Keratinocyte (primary cell): Measurements from ENCODE around the gene KCNH1. TPM values are rescaled to one million over a fixed set of nuclear protein-coding genes. Genes with fewer than 3 reads are reported as not detected.

Source experiments
- DNase-seq: peaks from one replicate; pipeline ENCODE4 v3.0.0-alpha.2; 2011; ENCODE audit warnings: low read depth, missing footprints, low spot score
- FAIRE-seq: peaks from 2 replicates; lab custom pipeline; 2011; peaks lifted over from hg19 to GRCh38; lab: Jason Lieb, UNC
- H2AFZ ChIP-seq: 2 replicates; pipeline ENCODE4 v1.6.0; 2012; ENCODE audit warnings: low read length, control low read depth, inconsistent platforms; ENCODE audit not compliant: control insufficient read depth
- H3K27ac ChIP-seq: 2 replicates; pipeline ENCODE4 v1.5.1; 2011; ENCODE audit warnings: low read length; ENCODE audit not compliant: control insufficient read depth, insufficient read depth
- H3K27me3 ChIP-seq: 3 replicates; pipeline ENCODE4 v1.6.0; 2011; ENCODE audit warnings: low read length; ENCODE audit not compliant: control insufficient read depth, insufficient read depth; ENCODE audit errors: extremely low read depth
- H3K36me3 ChIP-seq, 2 experiments: 2 replicates in 1 of 2; 3 replicates in 1 of 2; pipeline ENCODE4 v1.5.1; 2011; ENCODE audit warnings: low read length in 2 of 2, mild to moderate bottlenecking in 1 of 2; ENCODE audit not compliant: control insufficient read depth in 2 of 2, insufficient read depth in 2 of 2; ENCODE audit errors: extremely low read depth in 1 of 2
- H3K4me1 ChIP-seq: 3 replicates; pipeline ENCODE4 v1.5.1; 2011; ENCODE audit warnings: low read length; ENCODE audit not compliant: control insufficient read depth, insufficient read depth; ENCODE audit errors: extremely low read depth
- H3K4me2 ChIP-seq: 3 replicates; pipeline ENCODE4 v1.6.0; 2011; ENCODE audit warnings: low read depth, low read length; ENCODE audit not compliant: control insufficient read depth, insufficient read depth; ENCODE audit errors: extremely low read depth
- H3K4me3 ChIP-seq, 3 experiments: fragments of 200-600 bp in 1 of 3; sonication (generic) in 1 of 3; 2 replicates in 2 of 3; 3 replicates in 1 of 3; pipeline ENCODE4 v1.5.1; 2011 to 2016; ENCODE audit warnings: low read length in 3 of 3, mild to moderate bottlenecking in 3 of 3, control low read depth in 2 of 3, inconsistent platforms in 1 of 3, low read depth in 1 of 3, mixed read lengths in 1 of 3, mixed run types in 1 of 3, moderate library complexity in 1 of 3; ENCODE audit not compliant: control insufficient read depth in 2 of 3, insufficient read depth in 2 of 3; ENCODE audit errors: extremely low read depth in 1 of 3
- H3K79me2 ChIP-seq: 2 replicates; pipeline ENCODE4 v1.6.0; 2012; ENCODE audit warnings: low read length; ENCODE audit not compliant: control insufficient read depth, insufficient read depth
- H3K9ac ChIP-seq: 3 replicates; pipeline ENCODE4 v1.6.0; 2011; ENCODE audit warnings: low read length; ENCODE audit not compliant: control insufficient read depth, insufficient read depth; ENCODE audit errors: extremely low read depth
- H3K9me1 ChIP-seq: 3 replicates; pipeline ENCODE4 v1.6.0; 2011; ENCODE audit warnings: low read length; ENCODE audit not compliant: control insufficient read depth, insufficient read depth; ENCODE audit errors: extremely low read depth
- H3K9me3 ChIP-seq: 2 replicates; pipeline ENCODE4 v1.5.1; 2012; ENCODE audit warnings: low read depth, low read length; ENCODE audit not compliant: control insufficient read depth
- H4K20me1 ChIP-seq: 3 replicates; pipeline ENCODE4 v1.6.0; 2011; ENCODE audit warnings: low read length; ENCODE audit not compliant: control insufficient read depth, insufficient read depth; ENCODE audit errors: extremely low read depth
- CTCF ChIP-seq, 3 experiments: IDR thresholded peaks in 1 of 3; conservative IDR thresholded peaks in 1 of 3; optimal IDR thresholded peaks in 1 of 3; 2 replicates in 2 of 3; 3 replicates in 1 of 3; pipeline versions ENCODE3 to v1.5.1; 2011; ENCODE audit warnings: low read length in 3 of 3, mild to moderate bottlenecking in 3 of 3, moderate library complexity in 2 of 3, control low read depth in 1 of 3, inconsistent platforms in 1 of 3; ENCODE audit not compliant: insufficient read depth in 2 of 3; ENCODE audit errors: extremely low read depth in 1 of 3
- EZH2 ChIP-seq: IDR thresholded peaks from one replicate; pipeline ENCODE4 v1.6.1; 2012; ENCODE audit warnings: inconsistent platforms, mild to moderate bottlenecking, low read length, moderate library complexity
- dilution Hi-C: fragments of 300-500 bp; cut with MboI; formaldehyde crosslinking; loops from one replicate; pipeline ENCODE4 v1.7.0; 2020; ENCODE audit warnings: low sequenced_read_pairs; ENCODE audit not compliant: extremely low pct_ligation_motif_present
- polyA plus RNA-seq, 5 experiments: library from polyadenylated mRNA; depleted of rRNA in 3 of 5; stranded (reverse) in 3 of 5; stranded (forward) in 1 of 5; unstranded in 1 of 5; fragments of >200 nt; gene quantifications; 1 replicate in 1 of 5; 2 replicates in 3 of 5; 3 replicates in 1 of 5; pipeline versions ENCODE4 v1.2.1 to v1.2.3, GENCODE V29; 2011 to 2012; ENCODE audit warnings: missing spikeins in 2 of 5, low read depth in 1 of 5, low replicate concordance in 1 of 5

KCNH1 gene
- polyA plus RNA-seq, 1 donor (not counting 4 experiments of a cell fraction or from before 2014, with no cell fraction given): not detected

GRCh38 chr1:210822241-210822640, 311.7 kb downstream of the KCNH1 start:
- Histone ChIP-seq H3K27me3 (no peaks in the 10 kb centered on the region), H3K4me3 (no peak overlapping the region), H4K20me1 (no peaks in the 10 kb centered on the region), H3K9ac (no peak overlapping the region), H3K27ac (no peak overlapping the region), H3K79me2 (no peaks in the 10 kb centered on the region), H3K4me2 (no peak overlapping the region), H3K4me1 (no peaks in the 10 kb centered on the region), H2AFZ (no peak overlapping the region), H3K9me1 (no peaks in the 10 kb centered on the region), H3K9me3 (no peaks in the 10 kb centered on the region), H3K36me3 (no peaks in the 10 kb centered on the region)
- dilution Hi-C loops: no loop called here
- DNase-seq (no peak), FAIRE-seq (no peak)
- no peak for TF ChIP-seq CTCF (optimal IDR thresholded peaks at IDR 0.05 in 1 of 3, IDR thresholded peaks at IDR 0.05 in 1 of 3, conservative IDR thresholded peaks at IDR 0.05 in 1 of 3; ENCODE audit: extremely low read depth in 1 of 3, insufficient read depth in 2 of 3, low read length in 3 of 3)
- no peak for TF ChIP-seq EZH2

- TF ChIP-seq EZH2: no peak
- no peak for TF ChIP-seq CTCF (optimal IDR thresholded peaks at IDR 0.05 in 1 of 3, IDR thresholded peaks at IDR 0.05 in 1 of 3, conservative IDR thresholded peaks at IDR 0.05 in 1 of 3; ENCODE audit: extremely low read depth in 1 of 3, insufficient read depth in 2 of 3, low read length in 3 of 3)
- H3K9me3 ChIP-seq: no peaks in the 10 kb centered on the region
- no peaks in the 10 kb centered on the region for H3K79me2 ChIP-seq
- H3K27me3 ChIP-seq: no peaks in the 10 kb centered on the region
- H3K4me3 ChIP-seq: no peak overlapping the region
- DNase-seq (no peak), FAIRE-seq (no peak)
- dilution Hi-C loops: no loop called here
- no peaks in the 10 kb centered on the region for H3K36me3 ChIP-seq
- no peaks in the 10 kb centered on the region for H4K20me1 ChIP-seq
- no peak overlapping the region for H3K27ac ChIP-seq
- H3K4me2 ChIP-seq: no peak overlapping the region
- H3K9me1 ChIP-seq: no peaks in the 10 kb centered on the region
- H3K4me1 ChIP-seq: no peaks in the 10 kb centered on the region
- no peak overlapping the region for H3K9ac ChIP-seq
- H2AFZ ChIP-seq: no peak overlapping the region
Measured at GRCh38 chr1:210821615-210822014, 312.3 kb downstream of the KCNH1 start.
